ENCODE measurements around the gene MED29. TPM values are rescaled to one million over a fixed set of nuclear protein-coding genes. Genes with fewer than 3 reads are reported as not detected.

Gene MED29
- total and polyA plus RNA-seq, 2 donors (not counting 1 experiment from before 2014, with no cell fraction given): 33.0 to 47.5 TPM

DNA sequence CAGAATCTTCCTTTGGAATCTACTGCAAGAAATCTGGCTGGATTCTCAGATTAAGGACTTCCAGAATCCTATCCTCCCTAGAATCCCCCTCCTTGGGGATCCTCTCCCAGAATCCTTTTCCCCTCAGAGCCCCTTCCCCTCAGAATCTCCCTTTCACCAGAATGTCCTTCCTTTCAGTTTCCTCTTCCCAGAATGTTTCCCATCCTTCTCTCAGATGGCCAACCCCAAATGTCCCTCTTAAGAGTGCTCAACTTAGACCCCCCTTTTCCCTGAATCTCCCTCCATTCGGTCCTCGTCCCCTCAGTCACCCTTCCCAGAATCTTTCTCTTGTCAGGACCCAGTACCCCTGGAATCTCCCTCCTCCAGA is 45.2 kb downstream of the MED29 start:
- ChIA-PET POLR2A (interaction anchor here (0.7 to 1.9 kb wide), 18 partner anchors 9 to 100 kb away, joined by 3 to 42 read pairs (median 10); partner anchors contain the start of genes GMFG, MED29, PAF1 and PLEKHG2), CTCF (interaction anchor here (0.7 to 1.8 kb wide), 12 partner anchors 9 to 237 kb away, joined by 3 to 28 read pairs (median 5); partner anchors contain the start of genes EID2B, MED29, PAF1 and PLEKHG2)
- ATAC-seq (ENCODE audit: low read depth) (no peak), DNase-seq (no peak)
- TF ChIP-seq, protein P1, sequence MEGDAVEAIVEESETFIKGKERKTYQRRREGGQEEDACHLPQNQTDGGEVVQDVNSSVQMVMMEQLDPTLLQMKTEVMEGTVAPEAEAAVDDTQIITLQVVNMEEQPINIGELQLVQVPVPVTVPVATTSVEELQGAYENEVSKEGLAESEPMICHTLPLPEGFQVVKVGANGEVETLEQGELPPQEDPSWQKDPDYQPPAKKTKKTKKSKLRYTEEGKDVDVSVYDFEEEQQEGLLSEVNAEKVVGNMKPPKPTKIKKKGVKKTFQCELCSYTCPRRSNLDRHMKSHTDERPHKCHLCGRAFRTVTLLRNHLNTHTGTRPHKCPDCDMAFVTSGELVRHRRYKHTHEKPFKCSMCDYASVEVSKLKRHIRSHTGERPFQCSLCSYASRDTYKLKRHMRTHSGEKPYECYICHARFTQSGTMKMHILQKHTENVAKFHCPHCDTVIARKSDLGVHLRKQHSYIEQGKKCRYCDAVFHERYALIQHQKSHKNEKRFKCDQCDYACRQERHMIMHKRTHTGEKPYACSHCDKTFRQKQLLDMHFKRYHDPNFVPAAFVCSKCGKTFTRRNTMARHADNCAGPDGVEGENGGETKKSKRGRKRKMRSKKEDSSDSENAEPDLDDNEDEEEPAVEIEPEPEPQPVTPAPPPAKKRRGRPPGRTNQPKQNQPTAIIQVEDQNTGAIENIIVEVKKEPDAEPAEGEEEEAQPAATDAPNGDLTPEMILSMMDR (IDR thresholded peaks at IDR 0.05): no peak
- TF ChIP-seq EZH2 (IDR thresholded peaks at IDR 0.05; ENCODE audit: borderline replicate concordance, insufficient read depth, low read depth, low read length, poor library complexity, severe bottlenecking): no peak
- Histone ChIP-seq H3K27ac (ENCODE audit: low read length in 2 of 2) (peak overlapping the region; percentile 70 to 93), H3K4me1 (ENCODE audit: control insufficient read depth in 2 of 2, insufficient read depth in 2 of 2, low read length in 2 of 2) (peaks cover 29% of the 10 kb centered on the region in 2 donors), H3K36me3 (replicated peaks in 1 of 2; ENCODE audit: control extremely low read depth in 1 of 2, control insufficient read depth in 1 of 2, extremely low read depth in 1 of 2, insufficient read depth in 2 of 2, low read length in 1 of 2) (peaks cover 6 to 34% of the 10 kb centered on the region in 2 experiments), H2AFZ (ENCODE audit: insufficient read depth, low read depth, low read length, poor library complexity, severe bottlenecking) (peak overlapping the region; percentile 86), H3K4me3 (ENCODE audit: control extremely low read depth in 1 of 5, extremely low read depth in 1 of 5, insufficient read depth in 1 of 5, low read depth in 2 of 5, low read length in 4 of 5) (peak overlapping the region; percentile 61 to 100 (median 84)), H3K27me3 (replicated peaks in 1 of 4; ENCODE audit: control extremely low read depth in 1 of 4, control insufficient read depth in 3 of 4, insufficient read depth in 4 of 4, low read length in 3 of 4) (no peaks in the 10 kb centered on the region), H3K9me3 (ENCODE audit: control extremely low read depth in 1 of 3, control insufficient read depth in 2 of 3, insufficient read depth in 1 of 3, low read length in 2 of 3) (no peaks in the 10 kb centered on the region), H4K20me1 (ENCODE audit: control insufficient read depth, insufficient read depth, low read length, poor library complexity, severe bottlenecking) (peaks cover 34% of the 10 kb centered on the region), H3K4me2 (replicated peaks; ENCODE audit: low read depth, low read length, poor library complexity, severe bottlenecking) (peak overlapping the region; percentile 92), H3K9ac (ENCODE audit: low read length) (peak overlapping the region; percentile 96), H3K79me2 (ENCODE audit: control insufficient read depth, insufficient read depth, low read length) (peaks cover 49% of the 10 kb centered on the region)
- peak overlapping the region; percentile 100 for H3K4me3 Mint-ChIP-seq
- intact Hi-C loops (cut with micrococcal nuclease): loop anchor here (1.0 kb wide), 5 partner anchors 9 to 311 kb away; partner anchors contain the start of genes EID2B, PAK4, PLEKHG2 and SUPT5H
- no peaks in the 10 kb centered on the region for H3K9me3 Mint-ChIP-seq (ENCODE audit: insufficient read depth)
- H3K4me1 Mint-ChIP-seq: peaks cover 45% of the 10 kb centered on the region
- 9% methylated on average over 2 of the region's 2 CpGs for WGBS (ENCODE audit: insufficient coverage)
- no peaks in the 10 kb centered on the region for H3K27me3 Mint-ChIP-seq
- peak overlapping the region; percentile 100 for H3K27ac Mint-ChIP-seq

DNA sequence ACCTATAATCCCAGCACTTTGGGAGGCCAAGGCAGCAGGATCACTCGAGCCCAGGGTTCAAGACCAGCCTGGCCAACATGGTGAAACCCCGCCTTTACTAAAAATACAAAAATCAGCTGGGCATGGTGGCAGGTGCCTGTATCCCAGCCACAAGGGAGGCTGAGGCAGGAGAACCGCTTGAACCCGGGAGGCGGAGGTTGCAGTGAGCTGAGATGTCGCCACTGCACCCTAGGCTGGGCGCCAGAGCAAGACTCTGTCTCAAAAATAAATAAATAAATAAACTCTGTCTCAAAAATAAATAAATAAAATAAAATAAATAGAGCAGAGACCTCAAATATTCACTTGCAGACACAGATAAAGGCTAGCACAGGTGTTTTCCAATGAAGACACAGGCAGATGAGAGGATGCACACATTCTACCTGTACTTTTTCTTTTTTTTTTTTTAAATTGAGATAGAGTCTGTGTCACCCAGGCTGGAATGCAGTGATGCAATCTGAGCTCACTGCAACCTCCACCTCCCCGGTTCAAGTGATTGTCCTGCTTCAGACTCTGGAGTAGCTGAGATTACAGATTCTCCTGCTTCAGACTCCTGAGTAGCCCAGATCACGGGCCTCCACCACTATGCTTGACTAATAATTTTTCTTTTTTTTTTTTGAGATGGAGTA is 47.2 kb downstream of the MED29 start:
- TF ChIP-seq EZH2 (IDR thresholded peaks at IDR 0.05; ENCODE audit: borderline replicate concordance, insufficient read depth, low read depth, low read length, poor library complexity, severe bottlenecking): no peak
- TF ChIP-seq, protein P1 (IDR thresholded peaks at IDR 0.05): no peak
- Histone ChIP-seq H3K9ac (ENCODE audit: low read length) (no peak overlapping the region), H3K27ac (ENCODE audit: low read length in 2 of 2) (no peak overlapping the region), H4K20me1 (ENCODE audit: control insufficient read depth, insufficient read depth, low read length, poor library complexity, severe bottlenecking) (peaks cover 22% of the 10 kb centered on the region), H2AFZ (ENCODE audit: insufficient read depth, low read depth, low read length, poor library complexity, severe bottlenecking) (no peak overlapping the region), H3K4me3 (ENCODE audit: control extremely low read depth in 1 of 5, extremely low read depth in 1 of 5, insufficient read depth in 1 of 5, low read depth in 2 of 5, low read length in 4 of 5) (no peak overlapping the region), H3K4me2 (replicated peaks; ENCODE audit: low read depth, low read length, poor library complexity, severe bottlenecking) (no peak overlapping the region), H3K4me1 (ENCODE audit: control insufficient read depth in 2 of 2, insufficient read depth in 2 of 2, low read length in 2 of 2) (peaks cover 28 to 29% of the 10 kb centered on the region in 2 donors), H3K9me3 (ENCODE audit: control extremely low read depth in 1 of 3, control insufficient read depth in 2 of 3, insufficient read depth in 1 of 3, low read length in 2 of 3) (no peaks in the 10 kb centered on the region), H3K27me3 (replicated peaks in 1 of 4; ENCODE audit: control extremely low read depth in 1 of 4, control insufficient read depth in 3 of 4, insufficient read depth in 4 of 4, low read length in 3 of 4) (no peaks in the 10 kb centered on the region), H3K36me3 (replicated peaks in 1 of 2; ENCODE audit: control extremely low read depth in 1 of 2, control insufficient read depth in 1 of 2, extremely low read depth in 1 of 2, insufficient read depth in 2 of 2, low read length in 1 of 2) (peaks cover 2 to 15% of the 10 kb centered on the region in 2 experiments), H3K79me2 (ENCODE audit: control insufficient read depth, insufficient read depth, low read length) (peaks cover 39% of the 10 kb centered on the region)
- 95% methylated on average over 3 of the region's 9 CpGs for WGBS (ENCODE audit: insufficient coverage)
- peaks cover 41% of the 10 kb centered on the region for H3K4me1 Mint-ChIP-seq
- ChIA-PET POLR2A (no interaction called here), CTCF (interaction anchor here (0.9 to 1.6 kb wide), 3 partner anchors 36 to 95 kb away, joined by 3 to 8 read pairs (median 3); partner anchors contain the start of gene EID2B)
- H3K27ac Mint-ChIP-seq: no peak overlapping the region
- ATAC-seq (ENCODE audit: low read depth) (no peak), DNase-seq (no peak)
- no peak overlapping the region for H3K4me3 Mint-ChIP-seq
- intact Hi-C loops (cut with micrococcal nuclease): no loop called here
- H3K9me3 Mint-ChIP-seq (ENCODE audit: insufficient read depth): no peaks in the 10 kb centered on the region
- H3K27me3 Mint-ChIP-seq: no peaks in the 10 kb centered on the region

All from B cell (primary cell).